Stomach (tissue), 4 donors: ENCODE measurements around the gene PALD1.

Experiments
- CTCF ChIP-seq, 7 experiments: fragments of 450-650 bp in 4 of 7; fragments of 200-600 bp in 3 of 7; sonication (generic) in 3 of 7; IDR thresholded peaks; one replicate each; pipeline ENCODE4 v1.5.1; 2016 to 2019; ENCODE audit warnings: antibody characterized with exemption in 7 of 7, control low read depth in 2 of 7, mild to moderate bottlenecking in 1 of 7
- EP300 ChIP-seq: sonication (generic); formaldehyde crosslinking; IDR thresholded peaks from one replicate; pipeline ENCODE4 v1.6.1; 2017; ENCODE audit warnings: antibody characterized with exemption
- POLR2A ChIP-seq, 4 donors: fragments of 450-650 bp; IDR thresholded peaks; one replicate each; pipeline ENCODE4 v1.6.1; 2016; ENCODE audit warnings: antibody characterized with exemption in 4 of 4, control low read depth in 2 of 4, mild to moderate bottlenecking in 1 of 4, moderate library complexity in 1 of 4

GRCh38 chr10:70448236-70448635 lies 30.3 kb upstream of the PALD1 start:
- TF ChIP-seq CTCF (IDR thresholded peaks at IDR 0.05) (no peak), POLR2A (IDR thresholded peaks at IDR 0.05) (no peak), EP300 (no peak)
